IMR-90 (cell line): Measurements from ENCODE around the gene SH3GL2.

Experiments
- CTCF ChIP-seq: conservative IDR thresholded peaks from 2 replicates; pipeline ENCODE4 v1.5.1; 2012; ENCODE audit warnings: mild to moderate bottlenecking, low read depth, low read length, improper control_type of control experiment
- MXI1 ChIP-seq: IDR thresholded peaks from 2 replicates; pipeline ENCODE4 v1.6.1; 2012; ENCODE audit warnings: low read depth, mild to moderate bottlenecking, low read length, moderate library complexity, borderline replicate concordance

GRCh38 chr9:17624571-17624970 lies 45.7 kb downstream of the SH3GL2 start:
- no peak for TF ChIP-seq CTCF
- TF ChIP-seq MXI1: no peak
